Endothelial cell of umbilical vein (primary cell): Measurements from ENCODE around the gene GRM7. TPM values are rescaled to one million over a fixed set of nuclear protein-coding genes. Genes with fewer than 3 reads are reported as not detected.

Experiments used
- BruUV-seq: library from RNA; stranded (reverse); fragments of 400-500 nt; replicated peaks from 2 replicates; lab custom pipeline; 2021; lab: Mats Ljungman, UMichigan
- CTCF ChIA-PET: fragments of 300-600, 350-600 bp; sonication (Branson Sonifier 250); formaldehyde crosslinking; loops from one replicate; lab custom pipeline; 2021; ENCODE audit warnings: antibody characterized with exemption, inconsistent platforms; lab: Charles Lee
- POLR2A ChIA-PET: fragments of 300-600, 350-600 bp; sonication (Branson Sonifier 250); formaldehyde crosslinking; loops from one replicate; lab custom pipeline; 2021; ENCODE audit warnings: antibody characterized with exemption, inconsistent platforms; lab: Charles Lee
- DNase-seq: peaks from one replicate; pipeline ENCODE4 v3.0.0-alpha.2; 2011; ENCODE audit warnings: low read depth, low spot score
- FAIRE-seq: peaks from 2 replicates; lab custom pipeline; 2011; peaks lifted over from hg19 to GRCh38; lab: Jason Lieb, UNC
- H2AFZ ChIP-seq: 2 replicates; pipeline ENCODE4 v1.6.0; 2012; ENCODE audit warnings: low read depth, low read length, control low read depth, inconsistent platforms
- H3K27ac ChIP-seq: 2 replicates; pipeline ENCODE4 v1.5.1; 2011; ENCODE audit warnings: low read depth, mild to moderate bottlenecking, control low read depth, low read length, moderate library complexity; ENCODE audit not compliant: insufficient read depth
- H3K27me3 ChIP-seq, 2 experiments: 2 replicates each; pipeline versions ENCODE4 v1.6.0 to v1.6.1; 2011; ENCODE audit warnings: low read length in 2 of 2, mixed read lengths in 1 of 2; ENCODE audit not compliant: control insufficient read depth in 2 of 2, insufficient read depth in 2 of 2
- H3K36me3 ChIP-seq, 2 experiments: 2 replicates in 1 of 2; 3 replicates in 1 of 2; pipeline ENCODE4 v1.5.1; 2011; ENCODE audit warnings: low read length in 2 of 2, mild to moderate bottlenecking in 1 of 2, moderate library complexity in 1 of 2; ENCODE audit not compliant: control insufficient read depth in 2 of 2, insufficient read depth in 2 of 2; ENCODE audit errors: extremely low read depth in 1 of 2
- H3K4me1 ChIP-seq: 3 replicates; pipeline ENCODE4 v1.5.1; 2011; ENCODE audit warnings: mild to moderate bottlenecking, low read length; ENCODE audit not compliant: control insufficient read depth, insufficient read depth; ENCODE audit errors: extremely low read depth
- H3K4me2 ChIP-seq: 2 replicates; pipeline ENCODE4 v1.6.1; 2011; ENCODE audit warnings: low read length, control low read depth, mixed read lengths; ENCODE audit not compliant: insufficient read depth
- H3K4me3 ChIP-seq, 3 experiments: fragments of 200-600 bp in 1 of 3; sonication (generic), shearing (Covaris generic) in 1 of 3; replicated peaks in 1 of 3; 2 replicates each; pipeline ENCODE4 v1.5.1; 2011 to 2016; ENCODE audit warnings: control low read depth in 3 of 3, low read length in 3 of 3, mild to moderate bottlenecking in 2 of 3, inconsistent platforms in 1 of 3, low read depth in 1 of 3, moderate library complexity in 1 of 3; ENCODE audit not compliant: insufficient read depth in 1 of 3
- H3K79me2 ChIP-seq: 2 replicates; pipeline ENCODE4 v1.6.0; 2012; ENCODE audit warnings: low read length, inconsistent platforms; ENCODE audit not compliant: control insufficient read depth, insufficient read depth
- H3K9ac ChIP-seq: replicated peaks from 2 replicates; pipeline ENCODE3; 2011; ENCODE audit warnings: low read length, control low read depth; ENCODE audit not compliant: insufficient read depth; ENCODE audit errors: extremely low read depth
- H3K9me1 ChIP-seq: replicated peaks from 3 replicates; pipeline ENCODE4 v1.6.0; 2011; ENCODE audit warnings: mild to moderate bottlenecking, low read length; ENCODE audit not compliant: control insufficient read depth, insufficient read depth; ENCODE audit errors: extremely low read depth
- H3K9me3 ChIP-seq: replicated peaks from 2 replicates; pipeline ENCODE4 v1.5.1; 2012; ENCODE audit warnings: low read length, inconsistent platforms; ENCODE audit not compliant: control insufficient read depth, insufficient read depth
- H4K20me1 ChIP-seq: replicated peaks from 2 replicates; pipeline ENCODE3; 2011; ENCODE audit warnings: mild to moderate bottlenecking, low read length; ENCODE audit not compliant: control insufficient read depth, insufficient read depth; ENCODE audit errors: extremely low read depth
- EZH2 ChIP-seq: IDR thresholded peaks from 2 replicates; pipeline ENCODE4 v1.6.1; 2012; ENCODE audit warnings: borderline replicate concordance, low read depth, mild to moderate bottlenecking, moderate library complexity, low read length, inconsistent platforms; ENCODE audit not compliant: severe bottlenecking
- FOS ChIP-seq: IDR thresholded peaks from 2 replicates; pipeline ENCODE4 v1.6.1; 2011; ENCODE audit warnings: mild to moderate bottlenecking, low read length, moderate library complexity, borderline replicate concordance; ENCODE audit not compliant: insufficient read depth
- GATA2 ChIP-seq: IDR thresholded peaks from 2 replicates; pipeline ENCODE4 v1.7.0; 2011; ENCODE audit warnings: low read depth, mild to moderate bottlenecking, moderate library complexity, mixed read lengths, low read length; ENCODE audit not compliant: insufficient read length, insufficient read depth
- JUN ChIP-seq: IDR thresholded peaks from 2 replicates; pipeline ENCODE4 v1.6.1; 2011; ENCODE audit warnings: borderline replicate concordance, low read depth; ENCODE audit not compliant: insufficient read length, insufficient read depth
- MAX ChIP-seq: IDR thresholded peaks from 2 replicates; pipeline ENCODE4 v1.6.1; 2011; ENCODE audit not compliant: insufficient read depth, insufficient read length
- MYC ChIP-seq: IDR thresholded peaks from one replicate; pipeline ENCODE4 v1.6.1; 2011; ENCODE audit warnings: mild to moderate bottlenecking, low read depth, low read length
- POLR2A ChIP-seq: IDR thresholded peaks from 2 replicates; pipeline ENCODE4 v1.6.1; 2012; ENCODE audit warnings: low read depth, mild to moderate bottlenecking, control low read depth, low read length
- POLR2AphosphoS5 ChIP-seq: IDR thresholded peaks from 2 replicates; pipeline ENCODE4 v1.6.1; 2012; ENCODE audit warnings: low read depth, mild to moderate bottlenecking, control low read depth, low read length, moderate library complexity; ENCODE audit not compliant: insufficient read depth
- dilution Hi-C: fragments of 300-500 bp; cut with MboI; formaldehyde crosslinking; loops from one replicate; pipeline ENCODE4 v1.15.0; 2019; ENCODE audit warnings: low sequenced_read_pairs; ENCODE audit not compliant: extremely low pct_ligation_motif_present
- intact Hi-C: fragments of 100-400 bp; cut with micrococcal nuclease; formaldehyde crosslinking; loops from one replicate; pipeline ENCODE4 v1.10.0; 2022
- polyA plus RNA-seq, 4 experiments: library from polyadenylated mRNA; depleted of rRNA in 3 of 4; stranded (reverse) in 3 of 4; unstranded in 1 of 4; fragments of >200 nt; gene quantifications; 2 replicates each; pipeline versions ENCODE4 v1.2.1 to v1.2.3, GENCODE V29; 2011 to 2012; ENCODE audit warnings: missing spikeins in 1 of 4
- total RNA-seq: library from RNA; stranded (reverse); gene quantifications from 2 replicates; pipeline ENCODE4 v1.2.3, GENCODE V29; 2021
- TF ChIP-seq, protein P1 (sequence below), 2 donors: IDR thresholded peaks; 1 replicate in 1 of 2; 2 replicates in 1 of 2; pipeline ENCODE4 v1.5.1; 2011; ENCODE audit warnings: low read length in 2 of 2, mild to moderate bottlenecking in 2 of 2, moderate library complexity in 2 of 2, control low read depth in 1 of 2, inconsistent platforms in 1 of 2, low read depth in 1 of 2; ENCODE audit not compliant: insufficient read depth in 1 of 2; ENCODE audit errors: extremely low read depth in 1 of 2

The GRM7 gene
- total and polyA plus RNA-seq, 2 donors (not counting 3 experiments of a cell fraction or from before 2014, with no cell fraction given): 0.12 TPM; not detected in 1

- H3K27me3 ChIP-seq: no peaks in the 10 kb centered on the region
- H3K4me1 ChIP-seq: no peaks in the 10 kb centered on the region
- CTCF ChIA-PET: no interaction called here
- H3K79me2 ChIP-seq: no peaks in the 10 kb centered on the region
- no peak for DNase-seq
- BruUV-seq: no TSS peak
- peaks cover 2% of the 10 kb centered on the region for H3K9me1 ChIP-seq
- H2AFZ ChIP-seq: no peak overlapping the region
- POLR2A ChIA-PET: no interaction called here
- TF ChIP-seq JUN (no peak), EZH2 (no peak), POLR2AphosphoS5 (no peak), GATA2 (no peak), MAX (no peak), FOS (no peak), MYC (no peak), POLR2A (no peak)
- TF ChIP-seq, protein P1, sequence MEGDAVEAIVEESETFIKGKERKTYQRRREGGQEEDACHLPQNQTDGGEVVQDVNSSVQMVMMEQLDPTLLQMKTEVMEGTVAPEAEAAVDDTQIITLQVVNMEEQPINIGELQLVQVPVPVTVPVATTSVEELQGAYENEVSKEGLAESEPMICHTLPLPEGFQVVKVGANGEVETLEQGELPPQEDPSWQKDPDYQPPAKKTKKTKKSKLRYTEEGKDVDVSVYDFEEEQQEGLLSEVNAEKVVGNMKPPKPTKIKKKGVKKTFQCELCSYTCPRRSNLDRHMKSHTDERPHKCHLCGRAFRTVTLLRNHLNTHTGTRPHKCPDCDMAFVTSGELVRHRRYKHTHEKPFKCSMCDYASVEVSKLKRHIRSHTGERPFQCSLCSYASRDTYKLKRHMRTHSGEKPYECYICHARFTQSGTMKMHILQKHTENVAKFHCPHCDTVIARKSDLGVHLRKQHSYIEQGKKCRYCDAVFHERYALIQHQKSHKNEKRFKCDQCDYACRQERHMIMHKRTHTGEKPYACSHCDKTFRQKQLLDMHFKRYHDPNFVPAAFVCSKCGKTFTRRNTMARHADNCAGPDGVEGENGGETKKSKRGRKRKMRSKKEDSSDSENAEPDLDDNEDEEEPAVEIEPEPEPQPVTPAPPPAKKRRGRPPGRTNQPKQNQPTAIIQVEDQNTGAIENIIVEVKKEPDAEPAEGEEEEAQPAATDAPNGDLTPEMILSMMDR (IDR thresholded peaks at IDR 0.05; ENCODE audit: extremely low read depth in 1 of 2, insufficient read depth in 1 of 2, low read depth in 1 of 2, low read length in 2 of 2): no peak
- intact Hi-C loops: no loop called here
- no peak overlapping the region for H3K9ac ChIP-seq
- H4K20me1 ChIP-seq: no peaks in the 10 kb centered on the region
- no peak overlapping the region for H3K4me3 ChIP-seq
- FAIRE-seq: no peak
- no peak overlapping the region for H3K4me2 ChIP-seq
- no peaks in the 10 kb centered on the region for H3K9me3 ChIP-seq
- no peak overlapping the region for H3K27ac ChIP-seq
- dilution Hi-C loops: no loop called here
- H3K36me3 ChIP-seq: no peaks in the 10 kb centered on the region
Observed at GRCh38 chr3:7754653-7755441, 893.9 kb downstream of the GRM7 start.
